HepG2 (cell line): ENCODE results near the gene ADPRS. TPM values are rescaled to one million over a fixed set of nuclear protein-coding genes. Genes with fewer than 3 reads are reported as not detected.

ENCODE experiments used
- ATAC-seq: fragments of 200-7000 bp; cut with Tn5 transposase; 3 replicates; pipeline ENCODE4 v1.9.1; 2020; ENCODE audit warnings: mild to moderate bottlenecking, moderate library complexity
- BruUV-seq: library from RNA; stranded (reverse); fragments of 400-500 nt; replicated peaks from 2 replicates; lab custom pipeline; 2021; lab: Mats Ljungman, UMichigan
- CTCF ChIA-PET: fragments of 300-600 bp; formaldehyde crosslinking; extraction: SDS; loops from one replicate; lab custom pipeline; 2021; ENCODE audit warnings: low total read pairs, inconsistent platforms, low intra/inter-chr PET ratio; lab: Yijun Ruan, JAX
- POLR2A ChIA-PET: fragments of 350-600 bp; sonication (Branson Sonifier 250); formaldehyde crosslinking; loops from one replicate; lab custom pipeline; 2020; ENCODE audit warnings: antibody characterized with exemption, inconsistent platforms; lab: Yijun Ruan, JAX
- DNase-seq: peaks from one replicate; pipeline ENCODE4 v3.0.0-alpha.2; 2015; ENCODE audit warnings: low spot score
- FAIRE-seq: peaks from 3 replicates; lab custom pipeline; 2011; peaks lifted over from hg19 to GRCh38; lab: Jason Lieb, UNC
- H2AFZ ChIP-seq: one replicate; pipeline ENCODE4 v1.6.1; 2011; ENCODE audit warnings: low read length, inconsistent platforms
- H3K27ac ChIP-seq: fragments of 300-600 bp; 3 replicates; pipeline ENCODE4 v1.8.0; 2011; ENCODE audit warnings: mixed run types, mild to moderate bottlenecking, mixed read lengths, low read length, inconsistent platforms; ENCODE audit not compliant: insufficient read depth; ENCODE audit errors: extremely low read length
- H3K27me3 ChIP-seq, 2 experiments: fragments of 200-600 bp in 1 of 2; 2 replicates in 1 of 2; 3 replicates in 1 of 2; pipeline versions ENCODE4 v1.6.0 to v1.8.0; 2011; ENCODE audit warnings: low read length in 2 of 2, mild to moderate bottlenecking in 2 of 2, moderate library complexity in 2 of 2, inconsistent platforms in 1 of 2; ENCODE audit not compliant: insufficient read depth in 2 of 2, control insufficient read depth in 1 of 2
- H3K36me3 ChIP-seq, 2 experiments: fragments of 200-600 bp in 1 of 2; replicated peaks in 1 of 2; 2 replicates in 1 of 2; 3 replicates in 1 of 2; pipeline versions ENCODE4 v1.5.1 to v1.8.0; 2011; ENCODE audit warnings: low read length in 2 of 2, inconsistent platforms in 1 of 2; ENCODE audit not compliant: insufficient read depth in 2 of 2, control insufficient read depth in 1 of 2
- H3K4me1 ChIP-seq: 2 replicates; pipeline ENCODE4 v1.5.1; 2012; ENCODE audit warnings: low read length, inconsistent platforms; ENCODE audit not compliant: insufficient read depth
- H3K4me2 ChIP-seq: 2 replicates; pipeline ENCODE4 v1.6.0; 2011; ENCODE audit warnings: low read depth, low read length, inconsistent platforms
- H3K4me3 ChIP-seq, 3 experiments: fragments of 200-600 bp in 1 of 3; sonication (generic), shearing (Covaris generic) in 1 of 3; replicated peaks in 1 of 3; 2 replicates each; pipeline ENCODE4 v1.5.1; 2011 to 2016; ENCODE audit warnings: low read length in 3 of 3, inconsistent platforms in 2 of 3, low read depth in 2 of 3, mild to moderate bottlenecking in 2 of 3, control low read depth in 1 of 3, mixed read lengths in 1 of 3; ENCODE audit not compliant: insufficient read depth in 1 of 3
- H3K79me2 ChIP-seq: one replicate; pipeline ENCODE4 v1.6.1; 2011; ENCODE audit warnings: low read length, inconsistent platforms; ENCODE audit not compliant: insufficient read depth
- H3K9ac ChIP-seq: 2 replicates; pipeline ENCODE4 v1.6.0; 2011; ENCODE audit warnings: mild to moderate bottlenecking, low read depth, low read length, inconsistent platforms; ENCODE audit not compliant: insufficient read depth
- H3K9me3 ChIP-seq: 2 replicates; pipeline ENCODE4 v1.5.1; 2012; ENCODE audit warnings: mild to moderate bottlenecking, low read length
- H4K20me1 ChIP-seq: 2 replicates; pipeline ENCODE4 v1.6.0; 2011; ENCODE audit warnings: inconsistent platforms, mild to moderate bottlenecking, low read length, moderate library complexity; ENCODE audit not compliant: insufficient read depth
- AGO2 ChIP-seq: fragments of 200-400 bp; formaldehyde crosslinking; optimal IDR thresholded peaks from 2 replicates; pipeline ENCODE3; 2017; ENCODE audit warnings: mild to moderate bottlenecking, low read depth, low read length, moderate library complexity
- HOXA7 ChIP-seq: sonication (generic); formaldehyde crosslinking; IDR thresholded peaks from 2 replicates; pipeline ENCODE4 v1.8.1; 2022; ENCODE audit warnings: mild to moderate bottlenecking, missing genetic modification reagents, moderate library complexity
- ZC3H13 ChIP-seq: sonication (generic); formaldehyde crosslinking; IDR thresholded peaks from 2 replicates; pipeline ENCODE4 v1.8.1; 2023; ENCODE audit warnings: mild to moderate bottlenecking, missing genetic modification reagents, moderate library complexity
- WGBS: methylation state at CpG from one replicate; pipeline ENCODE4 v1.1.6; 2017; ENCODE audit warnings: low lambda C conversion rate; 5-methylcytosine and 5-hydroxymethylcytosine counted together
- in situ Hi-C: cut with HindIII; loops from 2 replicates; pipeline ENCODE4 v1.10.0; 2017; ENCODE audit warnings: low pct_unique_long_range_greater_than_20kb; ENCODE audit not compliant: extremely low pct_ligation_motif_present
- intact Hi-C: fragments of 100-400 bp; cut with micrococcal nuclease; formaldehyde crosslinking; loops from one replicate; pipeline ENCODE4 v1.10.0; 2022; ENCODE audit not compliant: unreplicated experiment
- polyA plus RNA-seq, 8 experiments: library from polyadenylated mRNA; depleted of rRNA in 3 of 8; stranded (reverse) in 7 of 8; unstranded in 1 of 8; fragments of >200 nt; fragmentation: Illumina TruSeq in 4 of 8; extraction: Trizol in 4 of 8; gene quantifications; 2 replicates each; pipeline versions ENCODE4 v1.2.1 to v1.2.3, GENCODE V29; 2011 to 2016; ENCODE audit warnings: low read depth in 4 of 8, missing spikeins in 1 of 8, mixed read lengths in 1 of 8; ENCODE audit not compliant: insufficient read depth in 1 of 8
- total RNA-seq, 5 experiments: library from RNA; depleted of rRNA; stranded (reverse); fragments of >200 nt; fragmentation: Illumina TruSeq; extraction: Trizol; gene quantifications; 2 replicates each; pipeline ENCODE4 v1.2.3, GENCODE V29; 2016; ENCODE audit warnings: low read depth in 1 of 5
- TF ChIP-seq, protein P1 (sequence below): sonication (generic); formaldehyde crosslinking; IDR thresholded peaks from 2 replicates; pipeline ENCODE4 v1.4.0; 2020; ENCODE audit warnings: missing genetic modification reagents

ADPRS gene
- total and polyA plus RNA-seq, 2 of the 13 experiments (the other 11 are each of a cell fraction or from before 2014, with no cell fraction given), result 30.6 to 36.4 TPM

- H3K4me1 ChIP-seq, result peaks cover 23% of the 10 kb centered on the region
- 90% methylated on average over 3 of the region's 4 CpGs for WGBS
- no peak for FAIRE-seq
- H3K9me3 ChIP-seq, result no peaks in the 10 kb centered on the region
- no peak overlapping the region for H3K9ac ChIP-seq
- intact Hi-C loops (no loop called here), in situ Hi-C loops (no loop called here)
- no peak overlapping the region for H3K27ac ChIP-seq
- DNase-seq, result no peak
- ChIA-PET CTCF (no interaction called here), POLR2A (no interaction called here)
- ATAC-seq, result no peak
- H3K36me3 ChIP-seq, result peaks cover 35 to 50% of the 10 kb centered on the region in 2 experiments
- 0 out of 2 replicates have a peak overlapping the region, but pooled peaks have one; percentile 1 for H3K4me2 ChIP-seq
- no peak overlapping the region for H3K4me3 ChIP-seq
- no peak overlapping the region for H2AFZ ChIP-seq
- TF ChIP-seq HOXA7 (CRISPR knock-in tag) (no peak), ZC3H13 (CRISPR knock-in tag) (0 out of 2 replicates have a peak, but pooled peaks have one; percentile 35)
- BruUV-seq, result no TSS peak
- H3K79me2 ChIP-seq, result peaks cover 21% of the 10 kb centered on the region
- 0 out of 2 replicates have a peak, but pooled peaks cover 3% of the 10 kb centered on the region for H4K20me1 ChIP-seq
- no peaks in the 10 kb centered on the region; a peak in 1 of 5 replicates for H3K27me3 ChIP-seq
These were observed 2.4 kb downstream of the ADPRS start for GRCh38 chr1:36091141-36091540.

- Histone ChIP-seq H3K79me2 (peaks cover 21% of the 10 kb centered on the region), H3K36me3 (peaks cover 35 to 51% of the 10 kb centered on the region in 2 experiments), H3K9me3 (no peaks in the 10 kb centered on the region), H3K4me3 (no peak overlapping the region)
- POLR2A ChIA-PET, result no interaction called here
- 95% methylated on average over 11 of the region's 13 CpGs for WGBS
- peak; percentile 36 for TF ChIP-seq AGO2
- TF ChIP-seq, protein P1, sequence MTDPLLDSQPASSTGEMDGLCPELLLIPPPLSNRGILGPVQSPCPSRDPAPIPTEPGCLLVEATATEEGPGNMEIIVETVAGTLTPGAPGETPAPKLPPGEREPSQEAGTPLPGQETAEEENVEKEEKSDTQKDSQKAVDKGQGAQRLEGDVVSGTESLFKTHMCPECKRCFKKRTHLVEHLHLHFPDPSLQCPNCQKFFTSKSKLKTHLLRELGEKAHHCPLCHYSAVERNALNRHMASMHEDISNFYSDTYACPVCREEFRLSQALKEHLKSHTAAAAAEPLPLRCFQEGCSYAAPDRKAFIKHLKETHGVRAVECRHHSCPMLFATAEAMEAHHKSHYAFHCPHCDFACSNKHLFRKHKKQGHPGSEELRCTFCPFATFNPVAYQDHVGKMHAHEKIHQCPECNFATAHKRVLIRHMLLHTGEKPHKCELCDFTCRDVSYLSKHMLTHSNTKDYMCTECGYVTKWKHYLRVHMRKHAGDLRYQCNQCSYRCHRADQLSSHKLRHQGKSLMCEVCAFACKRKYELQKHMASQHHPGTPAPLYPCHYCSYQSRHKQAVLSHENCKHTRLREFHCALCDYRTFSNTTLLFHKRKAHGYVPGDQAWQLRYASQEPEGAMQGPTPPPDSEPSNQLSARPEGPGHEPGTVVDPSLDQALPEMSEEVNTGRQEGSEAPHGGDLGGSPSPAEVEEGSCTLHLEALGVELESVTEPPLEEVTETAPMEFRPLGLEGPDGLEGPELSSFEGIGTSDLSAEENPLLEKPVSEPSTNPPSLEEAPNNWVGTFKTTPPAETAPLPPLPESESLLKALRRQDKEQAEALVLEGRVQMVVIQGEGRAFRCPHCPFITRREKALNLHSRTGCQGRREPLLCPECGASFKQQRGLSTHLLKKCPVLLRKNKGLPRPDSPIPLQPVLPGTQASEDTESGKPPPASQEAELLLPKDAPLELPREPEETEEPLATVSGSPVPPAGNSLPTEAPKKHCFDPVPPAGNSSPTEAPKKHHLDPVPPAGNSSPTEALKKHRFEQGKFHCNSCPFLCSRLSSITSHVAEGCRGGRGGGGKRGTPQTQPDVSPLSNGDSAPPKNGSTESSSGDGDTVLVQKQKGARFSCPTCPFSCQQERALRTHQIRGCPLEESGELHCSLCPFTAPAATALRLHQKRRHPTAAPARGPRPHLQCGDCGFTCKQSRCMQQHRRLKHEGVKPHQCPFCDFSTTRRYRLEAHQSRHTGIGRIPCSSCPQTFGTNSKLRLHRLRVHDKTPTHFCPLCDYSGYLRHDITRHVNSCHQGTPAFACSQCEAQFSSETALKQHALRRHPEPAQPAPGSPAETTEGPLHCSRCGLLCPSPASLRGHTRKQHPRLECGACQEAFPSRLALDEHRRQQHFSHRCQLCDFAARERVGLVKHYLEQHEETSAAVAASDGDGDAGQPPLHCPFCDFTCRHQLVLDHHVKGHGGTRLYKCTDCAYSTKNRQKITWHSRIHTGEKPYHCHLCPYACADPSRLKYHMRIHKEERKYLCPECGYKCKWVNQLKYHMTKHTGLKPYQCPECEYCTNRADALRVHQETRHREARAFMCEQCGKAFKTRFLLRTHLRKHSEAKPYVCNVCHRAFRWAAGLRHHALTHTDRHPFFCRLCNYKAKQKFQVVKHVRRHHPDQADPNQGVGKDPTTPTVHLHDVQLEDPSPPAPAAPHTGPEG (CRISPR knock-in tag), result no peak
- TF ChIP-seq, all 625 proteins: peak for 1
- in situ Hi-C loops, result no loop called here
- no peaks in the 10 kb centered on the region; a peak in 1 of 5 replicates for H3K27me3 ChIP-seq
- H3K9ac ChIP-seq, result no peak overlapping the region
- intact Hi-C loops, result no loop called here
- no peak overlapping the region for H2AFZ ChIP-seq
- no peak overlapping the region for H3K27ac ChIP-seq
- no peak for ATAC-seq
- H3K4me2 ChIP-seq, result no peak overlapping the region
- CTCF ChIA-PET, result no interaction called here
- no peak for DNase-seq
- H4K20me1 ChIP-seq, result 0 out of 2 replicates have a peak, but pooled peaks cover 3% of the 10 kb centered on the region
- peaks cover 23% of the 10 kb centered on the region for H3K4me1 ChIP-seq
- BruUV-seq, result no TSS peak
- no peak for FAIRE-seq
These were observed 3.0 kb downstream of the ADPRS start for GRCh38 chr1:36091698-36092097.
